Measurements from ENCODE around the gene GCN1.

The GCN1 gene

DNA sequence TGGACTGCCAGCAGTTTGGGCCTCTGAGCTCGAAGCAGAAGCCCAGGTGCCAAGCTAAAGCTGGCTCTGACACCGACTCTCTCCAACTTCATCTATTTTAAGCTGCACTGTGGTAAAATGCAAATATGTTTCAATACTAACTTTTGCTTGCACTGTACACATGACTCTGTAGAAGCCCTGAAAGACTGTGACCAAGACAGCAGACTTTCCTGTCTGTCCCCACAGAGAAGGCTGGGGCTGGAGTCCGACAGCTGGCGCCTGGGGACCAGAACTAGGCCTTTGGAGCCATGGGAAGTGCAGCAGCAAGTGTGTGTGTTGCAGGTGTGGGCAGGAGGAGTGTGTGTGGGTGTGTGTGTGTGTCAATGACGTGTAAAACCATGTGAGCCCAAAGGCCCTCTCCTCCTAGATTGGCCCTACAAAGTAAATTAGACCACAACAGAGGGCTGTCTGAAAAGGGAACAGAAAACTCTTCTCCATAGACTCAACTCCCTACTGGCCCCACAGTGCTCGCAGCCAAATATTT, 61.6 kb downstream of the GCN1 start:
- no peak for TF ChIP-seq CTCF (IDR thresholded peaks at IDR 0.05)
- H3K4me3 ChIP-seq, result no peak overlapping the region
- no peak overlapping the region for H3K27ac ChIP-seq
- DNase-seq (ENCODE audit: low spot score), result no peak

DNA sequence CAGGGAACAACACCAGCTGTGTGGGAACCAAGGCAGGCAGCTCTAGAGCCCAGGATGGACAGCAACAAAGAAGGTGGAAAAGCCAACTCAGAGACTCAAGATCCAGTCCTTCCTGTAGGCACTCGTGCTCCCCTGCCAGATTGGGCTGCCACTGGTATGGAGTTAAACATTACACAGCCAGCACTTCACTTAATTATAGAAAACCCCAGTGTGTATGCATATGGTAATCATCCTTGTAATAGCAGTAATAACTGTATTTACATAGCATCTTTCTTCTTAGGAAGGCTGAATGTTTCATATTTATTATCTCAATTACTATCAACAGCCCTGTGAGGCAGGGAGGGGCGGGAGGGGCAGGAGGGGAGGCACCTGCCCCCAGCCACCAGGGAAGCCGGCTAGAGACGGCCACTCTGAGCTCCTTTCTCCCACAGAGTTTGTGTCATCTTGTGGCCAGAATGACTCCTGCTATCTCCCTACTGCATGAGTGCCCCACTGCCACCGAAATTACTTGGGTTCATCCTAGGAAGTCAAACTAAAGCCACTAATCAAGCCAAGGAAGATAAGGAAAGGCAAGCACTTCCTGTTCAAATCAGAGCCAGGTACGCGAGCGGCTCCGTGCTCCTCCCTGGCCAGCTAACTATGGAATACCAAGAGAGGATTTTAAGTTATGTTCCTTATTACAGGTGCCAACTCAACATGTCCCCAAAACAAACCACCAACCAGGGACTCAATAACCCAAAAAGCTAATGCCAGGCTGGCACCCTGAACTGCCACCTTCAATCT, 62.3 kb downstream of the GCN1 start:
- Histone ChIP-seq H3K27ac (no peak overlapping the region), H3K4me3 (no peak overlapping the region)
- TF ChIP-seq CTCF (IDR thresholded peaks at IDR 0.05), result no peak
- no peak for DNase-seq (ENCODE audit: low spot score)

DNA sequence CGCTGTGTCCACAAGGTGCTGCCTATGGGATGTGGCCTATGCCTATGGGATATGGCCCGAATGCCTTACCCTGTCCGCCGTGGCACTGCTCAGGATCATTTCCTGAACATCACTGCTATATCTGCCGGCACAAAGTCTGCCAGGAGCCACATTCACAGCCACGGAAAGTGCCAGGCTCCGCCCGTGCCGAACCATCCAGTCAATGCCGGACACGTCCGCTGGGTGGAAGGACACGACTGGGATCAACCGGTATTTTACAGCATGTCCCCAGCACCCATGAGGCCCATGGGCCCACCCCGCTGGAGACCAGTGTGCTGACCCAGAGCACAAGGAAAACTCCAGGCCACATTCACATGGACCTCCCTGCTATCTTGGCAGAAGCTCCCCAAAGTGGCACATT, 63.4 kb downstream of the GCN1 start:
- Histone ChIP-seq H3K4me3 (no peak overlapping the region), H3K27ac (no peak overlapping the region)
- no peak for TF ChIP-seq CTCF (IDR thresholded peaks at IDR 0.05)
- no peak for DNase-seq (ENCODE audit: low spot score)

GRCh38 chr12:120130011-120130410, 64.5 kb downstream of the GCN1 start:
- TF ChIP-seq CTCF (IDR thresholded peaks at IDR 0.05), result no peak
- no peak for DNase-seq (ENCODE audit: low spot score)
- Histone ChIP-seq H3K4me3 (no peak overlapping the region), H3K27ac (no peak overlapping the region)

- no peak for TF ChIP-seq CTCF (IDR thresholded peaks at IDR 0.05)
- Histone ChIP-seq H3K27ac (peak overlapping the region in 1 of 2 donors; percentile 63), H3K4me3 (no peak overlapping the region)
- no peak for DNase-seq (ENCODE audit: low spot score)
Measured at GRCh38 chr12:120126635-120127005, 67.9 kb downstream of the GCN1 start.

- Histone ChIP-seq H3K27ac (peak overlapping the region in 1 of 2 donors; percentile 63), H3K4me3 (no peak overlapping the region)
- DNase-seq (ENCODE audit: low spot score), result no peak
- TF ChIP-seq CTCF (IDR thresholded peaks at IDR 0.05), result no peak
Measured at GRCh38 chr12:120125792-120126634, 68.5 kb downstream of the GCN1 start.
